ENCODE results near the gene ZPR1.

The ZPR1 gene

DNA sequence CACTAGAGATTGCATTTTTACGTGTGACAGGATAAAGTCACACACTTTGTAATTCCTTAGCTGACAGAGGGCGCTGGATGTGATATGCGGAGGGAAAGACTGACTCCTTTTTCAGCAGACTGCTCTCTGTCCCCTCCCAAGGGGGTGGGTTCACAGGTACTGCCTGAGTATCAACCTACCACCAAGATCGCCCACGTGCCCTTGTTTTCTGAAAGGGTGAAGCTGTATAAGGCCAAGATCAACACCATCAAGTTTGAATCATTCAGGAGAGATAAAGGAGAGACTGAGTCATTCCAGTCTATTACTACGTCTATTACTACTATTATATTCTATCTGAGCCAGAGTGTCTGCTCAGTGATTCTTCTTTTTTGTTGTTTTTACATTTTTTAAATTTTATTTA lies 45.7 kb downstream of the ZPR1 start:
- DNase-seq: no peak

- no peak for DNase-seq
Measured at GRCh38 chr11:116740741-116741140, 47.1 kb downstream of the ZPR1 start.

DNA sequence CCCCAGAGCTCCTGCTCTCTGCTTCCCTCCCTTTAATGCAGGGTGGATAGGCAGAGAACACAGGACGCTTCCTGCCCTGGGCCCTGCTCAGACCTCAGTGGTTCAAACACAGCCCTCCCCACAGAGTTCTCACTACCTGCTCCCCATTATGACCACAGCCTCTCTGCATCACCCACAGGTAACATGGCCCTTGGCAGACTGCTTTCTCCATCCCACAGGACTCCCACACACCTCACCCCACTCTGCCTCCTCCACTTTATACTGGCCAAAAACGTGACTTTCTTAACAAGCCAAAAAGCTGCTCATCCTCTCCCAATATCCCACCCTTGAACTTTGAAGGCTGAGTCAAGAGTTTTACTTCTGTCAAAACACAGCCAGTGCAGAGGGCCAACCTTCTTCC lies 48.8 kb downstream of the ZPR1 start:
- no peak for DNase-seq

DNA sequence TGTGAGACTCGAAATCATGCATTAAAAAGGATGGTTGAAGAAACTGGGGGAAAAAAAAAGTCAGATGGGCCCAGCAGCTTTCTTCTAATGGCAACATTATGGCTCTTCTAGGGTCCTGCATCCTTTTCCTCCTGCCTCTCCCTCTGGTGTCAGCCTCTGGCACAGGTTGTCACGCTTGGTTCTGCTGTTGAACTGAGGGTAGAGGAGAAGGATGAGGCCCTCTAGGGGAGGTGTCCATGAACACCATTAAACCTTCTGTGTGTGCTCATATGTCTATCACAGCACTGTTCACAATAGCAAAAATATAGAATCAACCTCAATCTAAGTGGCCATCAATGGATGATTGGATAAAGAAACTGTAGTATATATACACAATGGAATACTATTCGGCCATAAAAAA lies 51.1 kb downstream of the ZPR1 start:
- no peak for DNase-seq

GRCh38 chr11:116733969-116734508 lies 53.8 kb downstream of the ZPR1 start:
- DNase-seq: no peak

DNA sequence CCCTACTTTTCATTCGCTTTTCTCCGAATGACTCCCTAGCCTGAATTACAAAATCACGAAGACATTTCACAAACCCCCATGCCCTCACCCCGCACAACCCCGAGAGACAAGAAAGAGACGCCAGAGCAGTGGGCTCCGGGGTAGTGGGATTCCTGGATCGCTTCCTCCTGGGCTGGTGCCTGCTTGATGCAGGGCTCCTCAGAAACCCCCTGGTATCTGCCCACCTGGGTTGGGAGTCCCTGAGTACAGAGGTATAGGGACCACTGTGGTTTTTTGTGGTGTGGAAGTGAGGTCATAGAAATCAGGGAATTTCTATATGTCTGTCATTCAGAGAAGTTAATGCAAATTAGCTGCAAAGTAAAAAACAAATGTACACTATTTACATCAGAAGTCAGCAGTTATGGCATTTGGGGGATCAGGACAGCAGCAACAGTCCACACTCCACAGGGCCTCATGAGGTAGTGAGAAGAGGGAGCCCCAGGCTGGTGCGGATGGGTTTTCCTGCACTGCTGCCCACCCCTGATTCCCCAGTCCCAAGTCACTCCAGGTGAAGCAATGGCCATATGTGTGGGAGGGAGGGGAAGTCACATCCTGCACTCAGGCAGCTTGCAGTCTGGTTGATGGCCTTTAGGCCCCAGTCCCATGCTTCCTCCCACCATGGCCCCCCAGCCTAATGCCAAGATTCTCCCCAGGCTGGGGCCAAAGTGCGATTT lies 54.6 kb downstream of the ZPR1 start:
- no peak for DNase-seq

DNA sequence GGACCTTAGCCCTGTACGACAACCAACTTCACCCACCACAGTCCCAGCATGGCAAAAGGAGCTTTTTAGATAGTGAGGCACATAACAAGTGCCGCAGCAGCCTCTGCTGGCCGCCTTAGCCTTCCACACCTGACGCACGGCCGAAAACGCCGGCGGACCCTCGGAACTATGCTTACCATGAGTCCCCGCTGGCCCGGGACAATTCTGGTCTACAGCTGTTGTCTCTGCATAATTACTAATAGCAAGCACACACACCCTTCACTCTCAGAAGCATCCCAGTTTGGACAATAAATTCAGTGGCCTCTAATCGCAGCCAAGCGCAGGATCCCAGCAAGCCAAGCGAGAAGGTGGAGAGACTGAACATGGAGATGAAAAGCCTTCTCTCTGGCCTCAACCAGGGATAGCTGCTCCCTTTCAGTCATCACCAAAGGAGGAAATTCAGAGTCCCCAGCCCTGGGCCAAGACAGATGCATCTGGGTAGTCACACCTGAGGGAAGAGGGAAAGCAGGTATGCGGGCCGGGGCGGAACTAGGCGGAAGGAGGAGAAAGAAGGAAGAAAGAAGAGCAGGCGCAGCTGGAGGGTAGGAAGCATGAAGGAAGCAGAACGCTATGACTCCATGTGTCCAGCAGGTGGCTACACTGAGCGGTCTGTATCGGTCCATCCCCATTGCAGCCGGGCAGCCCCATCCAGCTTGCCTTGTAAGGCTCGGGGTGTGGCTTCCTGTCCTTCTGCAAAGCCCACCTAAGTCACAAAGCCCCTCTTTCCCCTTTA lies 55.4 kb downstream of the ZPR1 start:
- peak; percentile 59 for DNase-seq

- DNase-seq: no peak
Measured at GRCh38 chr11:116731821-116732220, 56.0 kb downstream of the ZPR1 start.

DNA sequence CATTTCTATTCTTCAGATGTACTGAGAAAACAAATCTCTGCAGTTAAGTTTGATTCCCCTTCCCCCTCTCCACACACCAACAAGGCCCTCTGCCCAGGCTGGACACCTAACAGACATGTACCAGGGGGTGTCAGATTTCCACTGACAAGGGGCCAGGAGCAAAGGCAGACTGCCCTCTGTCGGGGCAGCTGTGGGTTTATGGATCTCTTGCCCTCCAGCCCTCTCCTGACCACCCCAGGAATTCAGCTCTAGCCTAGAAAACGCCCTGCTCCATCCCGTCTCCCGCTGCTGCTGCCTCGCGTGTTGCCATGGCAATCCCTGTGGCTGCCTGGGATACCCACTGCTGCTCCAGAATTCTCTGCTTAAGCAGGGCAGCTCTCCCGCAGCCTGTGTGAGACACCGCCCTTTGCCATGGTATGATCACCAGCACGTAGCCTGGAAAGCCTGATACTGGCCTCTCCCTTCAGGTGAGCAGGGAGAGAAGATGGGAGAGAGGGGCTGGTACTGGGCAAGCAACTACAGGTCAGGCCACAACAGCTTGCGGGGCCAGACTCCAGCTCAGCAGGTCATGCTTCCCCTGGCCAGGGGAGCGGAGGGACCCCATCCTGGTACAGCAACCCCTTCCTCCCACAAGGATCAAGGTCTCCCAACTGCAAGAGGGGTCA lies 56.6 kb downstream of the ZPR1 start:
- DNase-seq: no peak

- no peak for DNase-seq
Measured at GRCh38 chr11:116730601-116731000, 57.2 kb downstream of the ZPR1 start.

- DNase-seq: no peak
Measured at GRCh38 chr11:116730241-116730561, 57.6 kb downstream of the ZPR1 start.

DNA sequence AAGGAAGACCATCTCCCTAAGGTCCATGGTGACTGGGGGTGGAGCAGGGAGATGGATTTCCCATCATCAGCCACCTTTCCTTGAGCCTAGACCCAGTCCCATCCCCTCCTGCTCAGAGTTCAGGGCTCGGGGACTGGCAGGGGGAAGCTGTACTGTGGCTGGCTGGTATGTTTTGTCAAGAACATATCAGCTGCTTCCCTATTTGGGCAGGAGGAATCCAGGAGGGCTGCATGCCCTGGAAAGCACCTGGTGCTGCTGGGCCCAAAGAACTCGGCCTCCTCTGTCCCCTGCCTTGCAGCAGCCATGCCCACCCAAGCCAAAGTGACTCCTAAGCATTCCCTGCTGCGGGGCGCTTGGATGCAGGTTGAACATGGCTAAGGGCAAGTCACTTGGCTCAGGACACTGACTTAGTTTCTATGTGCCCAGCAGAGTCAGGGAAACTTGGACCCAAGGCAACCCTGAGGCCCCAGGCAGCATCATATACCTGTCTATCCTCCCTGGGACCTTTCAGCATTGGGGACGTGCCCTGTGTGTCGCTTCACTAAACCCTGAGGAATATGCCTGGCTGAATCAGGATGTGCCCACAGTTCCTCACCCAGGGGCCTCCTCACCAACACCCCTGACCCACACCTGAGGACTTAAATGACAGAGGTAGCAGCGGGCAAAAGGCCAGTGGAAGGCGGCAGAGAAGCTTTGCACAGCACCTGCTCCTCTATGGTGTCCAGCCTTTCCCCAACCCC lies 58.2 kb downstream of the ZPR1 start:
- no peak for DNase-seq

DNA sequence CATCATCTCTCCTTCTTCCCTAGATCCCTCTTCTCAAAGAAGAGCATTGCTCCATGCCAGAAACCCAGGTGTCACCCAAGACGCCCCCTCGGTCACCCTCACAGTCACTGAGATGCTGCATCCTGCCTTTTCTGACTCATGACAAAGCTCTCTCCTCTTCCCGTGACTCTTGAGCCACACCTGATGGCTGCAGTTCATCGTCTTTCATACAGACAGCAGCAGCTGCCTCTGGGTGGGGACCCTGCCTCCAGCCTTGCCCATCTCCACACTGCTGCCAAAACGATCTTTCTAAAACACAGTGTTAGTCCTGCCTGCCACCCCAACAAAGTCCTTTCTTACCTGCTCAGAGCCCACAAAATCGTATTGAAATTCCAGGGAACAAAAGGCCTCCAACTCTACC lies 59.8 kb downstream of the ZPR1 start:
- no peak for DNase-seq

- DNase-seq: no peak
Measured at GRCh38 chr11:116725434-116726221, 62.2 kb downstream of the ZPR1 start.

DNA sequence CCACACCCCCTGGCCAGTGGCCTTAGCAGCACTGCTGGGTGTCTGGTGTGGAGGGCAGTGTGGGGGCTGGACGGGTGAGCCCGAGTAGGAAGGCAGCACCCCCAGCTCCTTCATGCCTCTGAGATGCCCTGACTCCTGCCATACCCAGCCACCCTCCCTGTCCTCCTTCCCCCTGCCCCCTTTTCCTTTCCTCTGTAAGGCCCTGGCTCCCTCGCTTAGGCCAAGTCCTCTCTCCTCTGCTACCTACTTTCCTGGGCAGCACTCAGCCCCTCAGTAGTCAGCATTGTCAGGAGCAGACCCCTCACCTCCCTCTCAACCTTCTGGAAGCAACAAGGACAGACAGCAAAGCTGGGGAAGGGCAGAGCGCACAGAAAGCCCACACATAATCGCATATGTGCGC lies 63.0 kb downstream of the ZPR1 start:
- no peak for DNase-seq
